Gastroesophageal sphincter (tissue), 3 donors: Measurements from ENCODE around the gene SSRP1.

Experiments used
- EP300 ChIP-seq: sonication (generic); formaldehyde crosslinking; IDR thresholded peaks from one replicate; pipeline ENCODE4 v1.6.1; 2017; ENCODE audit warnings: antibody characterized with exemption, mild to moderate bottlenecking
- POLR2A ChIP-seq, 2 donors: fragments of 450-650 bp; IDR thresholded peaks; one replicate each; pipeline ENCODE4 v1.6.1; 2017; ENCODE audit warnings: antibody characterized with exemption in 2 of 2, mild to moderate bottlenecking in 2 of 2, moderate library complexity in 1 of 2
- POLR2AphosphoS5 ChIP-seq: sonication (generic); formaldehyde crosslinking; IDR thresholded peaks from one replicate; pipeline ENCODE4 v1.6.1; 2017; ENCODE audit warnings: antibody characterized with exemption
- TF ChIP-seq, protein P1 (sequence below), 4 experiments: fragments of 200-600 bp in 2 of 4; fragments of 450-650 bp in 2 of 4; sonication (generic) in 1 of 4; IDR thresholded peaks; one replicate each; pipeline ENCODE4 v1.5.1; 2017 to 2019; ENCODE audit warnings: antibody characterized with exemption in 4 of 4, mild to moderate bottlenecking in 2 of 4, moderate library complexity in 2 of 4

- TF ChIP-seq, protein P1, sequence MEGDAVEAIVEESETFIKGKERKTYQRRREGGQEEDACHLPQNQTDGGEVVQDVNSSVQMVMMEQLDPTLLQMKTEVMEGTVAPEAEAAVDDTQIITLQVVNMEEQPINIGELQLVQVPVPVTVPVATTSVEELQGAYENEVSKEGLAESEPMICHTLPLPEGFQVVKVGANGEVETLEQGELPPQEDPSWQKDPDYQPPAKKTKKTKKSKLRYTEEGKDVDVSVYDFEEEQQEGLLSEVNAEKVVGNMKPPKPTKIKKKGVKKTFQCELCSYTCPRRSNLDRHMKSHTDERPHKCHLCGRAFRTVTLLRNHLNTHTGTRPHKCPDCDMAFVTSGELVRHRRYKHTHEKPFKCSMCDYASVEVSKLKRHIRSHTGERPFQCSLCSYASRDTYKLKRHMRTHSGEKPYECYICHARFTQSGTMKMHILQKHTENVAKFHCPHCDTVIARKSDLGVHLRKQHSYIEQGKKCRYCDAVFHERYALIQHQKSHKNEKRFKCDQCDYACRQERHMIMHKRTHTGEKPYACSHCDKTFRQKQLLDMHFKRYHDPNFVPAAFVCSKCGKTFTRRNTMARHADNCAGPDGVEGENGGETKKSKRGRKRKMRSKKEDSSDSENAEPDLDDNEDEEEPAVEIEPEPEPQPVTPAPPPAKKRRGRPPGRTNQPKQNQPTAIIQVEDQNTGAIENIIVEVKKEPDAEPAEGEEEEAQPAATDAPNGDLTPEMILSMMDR (IDR thresholded peaks at IDR 0.05) = no peak
- TF ChIP-seq POLR2A (IDR thresholded peaks at IDR 0.05) (no peak), EP300 (no peak), POLR2AphosphoS5 (no peak)
Measured at GRCh38 chr11:57278721-57279095, 57.0 kb downstream of the SSRP1 start.
